HL-60 (cell line): ENCODE data around the gene TMEM242.

Source experiments
- DNase-seq, 2 experiments: peaks; one replicate each; pipeline ENCODE4 v3.0.0-alpha.2; 2010 to 2020; ENCODE audit warnings: low read depth in 1 of 2, low spot score in 1 of 2
- H3K27ac ChIP-seq: fragments of 250-450 bp; sonication (Bioruptor Pico); replicated peaks from 2 replicates; pipeline ENCODE4 v1.5.1; 2020; ENCODE audit warnings: mild to moderate bottlenecking, moderate library complexity
- H3K27me3 ChIP-seq: fragments of 250-450 bp; sonication (Bioruptor Pico); 2 replicates; pipeline ENCODE4 v1.5.1; 2021; ENCODE audit warnings: mild to moderate bottlenecking, moderate library complexity; ENCODE audit not compliant: insufficient read depth, poor library complexity, severe bottlenecking
- H3K4me3 ChIP-seq: replicated peaks from 2 replicates; pipeline ENCODE4 v1.5.1; 2011; ENCODE audit warnings: mild to moderate bottlenecking, control low read depth, low read length; ENCODE audit not compliant: insufficient read depth
- GABPA ChIP-seq: IDR thresholded peaks from 2 replicates; pipeline ENCODE4 v1.6.1; 2012; ENCODE audit warnings: low read depth
- POLR2AphosphoS5 ChIP-seq: IDR thresholded peaks from 2 replicates; pipeline ENCODE4 v1.6.1; 2012; ENCODE audit warnings: low read depth
- SPI1 ChIP-seq: IDR thresholded peaks from 2 replicates; pipeline ENCODE4 v1.6.1; 2012; ENCODE audit warnings: low read depth, mild to moderate bottlenecking, borderline replicate concordance
- TF ChIP-seq, protein P1 (sequence below): IDR thresholded peaks from 2 replicates; pipeline ENCODE4 v1.6.1; 2012; ENCODE audit warnings: low read depth; ENCODE audit not compliant: insufficient replicate concordance
- TF ChIP-seq, protein P2 (sequence below): IDR thresholded peaks from one replicate; pipeline ENCODE4 v1.5.1; 2011; ENCODE audit warnings: low read length, control low read depth, inconsistent platforms; ENCODE audit not compliant: insufficient read depth

The TMEM242 gene

DNA sequence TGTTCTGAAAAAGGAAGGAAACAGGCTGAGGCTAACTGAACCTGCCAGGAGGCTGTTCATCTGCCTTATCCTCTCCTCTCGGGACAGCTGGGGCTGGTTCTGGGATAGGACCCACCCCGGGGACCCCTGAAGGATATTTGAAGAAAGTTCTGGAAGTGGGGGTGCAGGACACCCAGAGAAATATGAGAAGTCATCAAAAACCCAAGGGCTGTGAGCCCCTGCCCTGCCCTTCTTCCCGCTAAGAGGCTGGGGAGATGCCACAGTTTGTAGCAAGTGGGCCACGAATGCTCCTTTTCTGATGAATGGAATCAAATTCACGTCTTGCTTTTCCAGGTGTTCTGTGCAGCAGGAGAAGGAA, 37.9 kb downstream of the TMEM242 start:
- DNase-seq: no peak
- H3K27me3 ChIP-seq: no peaks in the 10 kb centered on the region
- H3K4me3 ChIP-seq: no peak overlapping the region
- TF ChIP-seq SPI1: no peak
- no peak for TF ChIP-seq GABPA
- no peak for TF ChIP-seq POLR2AphosphoS5
- TF ChIP-seq, protein P1, sequence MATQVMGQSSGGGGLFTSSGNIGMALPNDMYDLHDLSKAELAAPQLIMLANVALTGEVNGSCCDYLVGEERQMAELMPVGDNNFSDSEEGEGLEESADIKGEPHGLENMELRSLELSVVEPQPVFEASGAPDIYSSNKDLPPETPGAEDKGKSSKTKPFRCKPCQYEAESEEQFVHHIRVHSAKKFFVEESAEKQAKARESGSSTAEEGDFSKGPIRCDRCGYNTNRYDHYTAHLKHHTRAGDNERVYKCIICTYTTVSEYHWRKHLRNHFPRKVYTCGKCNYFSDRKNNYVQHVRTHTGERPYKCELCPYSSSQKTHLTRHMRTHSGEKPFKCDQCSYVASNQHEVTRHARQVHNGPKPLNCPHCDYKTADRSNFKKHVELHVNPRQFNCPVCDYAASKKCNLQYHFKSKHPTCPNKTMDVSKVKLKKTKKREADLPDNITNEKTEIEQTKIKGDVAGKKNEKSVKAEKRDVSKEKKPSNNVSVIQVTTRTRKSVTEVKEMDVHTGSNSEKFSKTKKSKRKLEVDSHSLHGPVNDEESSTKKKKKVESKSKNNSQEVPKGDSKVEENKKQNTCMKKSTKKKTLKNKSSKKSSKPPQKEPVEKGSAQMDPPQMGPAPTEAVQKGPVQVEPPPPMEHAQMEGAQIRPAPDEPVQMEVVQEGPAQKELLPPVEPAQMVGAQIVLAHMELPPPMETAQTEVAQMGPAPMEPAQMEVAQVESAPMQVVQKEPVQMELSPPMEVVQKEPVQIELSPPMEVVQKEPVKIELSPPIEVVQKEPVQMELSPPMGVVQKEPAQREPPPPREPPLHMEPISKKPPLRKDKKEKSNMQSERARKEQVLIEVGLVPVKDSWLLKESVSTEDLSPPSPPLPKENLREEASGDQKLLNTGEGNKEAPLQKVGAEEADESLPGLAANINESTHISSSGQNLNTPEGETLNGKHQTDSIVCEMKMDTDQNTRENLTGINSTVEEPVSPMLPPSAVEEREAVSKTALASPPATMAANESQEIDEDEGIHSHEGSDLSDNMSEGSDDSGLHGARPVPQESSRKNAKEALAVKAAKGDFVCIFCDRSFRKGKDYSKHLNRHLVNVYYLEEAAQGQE: no peak
- TF ChIP-seq, protein P2, sequence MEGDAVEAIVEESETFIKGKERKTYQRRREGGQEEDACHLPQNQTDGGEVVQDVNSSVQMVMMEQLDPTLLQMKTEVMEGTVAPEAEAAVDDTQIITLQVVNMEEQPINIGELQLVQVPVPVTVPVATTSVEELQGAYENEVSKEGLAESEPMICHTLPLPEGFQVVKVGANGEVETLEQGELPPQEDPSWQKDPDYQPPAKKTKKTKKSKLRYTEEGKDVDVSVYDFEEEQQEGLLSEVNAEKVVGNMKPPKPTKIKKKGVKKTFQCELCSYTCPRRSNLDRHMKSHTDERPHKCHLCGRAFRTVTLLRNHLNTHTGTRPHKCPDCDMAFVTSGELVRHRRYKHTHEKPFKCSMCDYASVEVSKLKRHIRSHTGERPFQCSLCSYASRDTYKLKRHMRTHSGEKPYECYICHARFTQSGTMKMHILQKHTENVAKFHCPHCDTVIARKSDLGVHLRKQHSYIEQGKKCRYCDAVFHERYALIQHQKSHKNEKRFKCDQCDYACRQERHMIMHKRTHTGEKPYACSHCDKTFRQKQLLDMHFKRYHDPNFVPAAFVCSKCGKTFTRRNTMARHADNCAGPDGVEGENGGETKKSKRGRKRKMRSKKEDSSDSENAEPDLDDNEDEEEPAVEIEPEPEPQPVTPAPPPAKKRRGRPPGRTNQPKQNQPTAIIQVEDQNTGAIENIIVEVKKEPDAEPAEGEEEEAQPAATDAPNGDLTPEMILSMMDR: no peak
- no peak overlapping the region for H3K27ac ChIP-seq

DNA sequence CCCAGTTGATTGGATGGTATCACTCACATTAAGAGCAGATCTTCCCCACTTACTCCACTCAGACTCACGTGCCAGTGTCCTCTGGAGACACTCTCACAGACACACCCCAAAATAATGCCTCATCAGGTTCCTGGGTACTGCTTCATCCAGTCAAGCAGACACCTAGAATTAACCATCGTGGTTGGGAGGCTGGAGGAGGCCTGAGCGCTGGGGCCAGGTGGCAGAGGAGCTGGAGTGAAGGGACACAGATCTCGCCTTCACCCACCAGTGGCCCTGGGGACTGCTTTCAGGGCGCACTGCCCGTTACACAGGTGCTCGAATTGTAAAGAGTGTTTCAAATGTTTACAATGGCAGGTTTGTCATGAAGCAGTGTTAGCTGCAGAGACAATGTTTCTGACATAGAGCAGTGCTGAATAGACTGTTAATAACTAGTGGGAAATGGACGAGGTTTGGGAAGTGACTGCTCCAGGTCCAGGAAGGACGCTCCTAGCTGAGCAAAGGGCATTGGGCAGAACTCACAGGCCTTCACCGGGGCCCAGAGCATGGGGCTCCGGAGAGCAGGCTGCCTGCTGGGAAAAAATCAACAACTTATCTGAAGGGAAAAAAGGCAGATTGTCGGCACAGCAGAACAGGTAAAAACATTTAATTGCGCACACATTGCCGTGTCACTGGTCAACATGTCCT, 38.4 kb downstream of the TMEM242 start:
- no peaks in the 10 kb centered on the region for H3K27me3 ChIP-seq
- no peak overlapping the region for H3K27ac ChIP-seq
- H3K4me3 ChIP-seq: no peak overlapping the region
- DNase-seq: no peak
- TF ChIP-seq SPI1 (no peak), POLR2AphosphoS5 (no peak), GABPA (no peak)
- TF ChIP-seq, protein P2: no peak
- TF ChIP-seq, protein P1: no peak

DNA sequence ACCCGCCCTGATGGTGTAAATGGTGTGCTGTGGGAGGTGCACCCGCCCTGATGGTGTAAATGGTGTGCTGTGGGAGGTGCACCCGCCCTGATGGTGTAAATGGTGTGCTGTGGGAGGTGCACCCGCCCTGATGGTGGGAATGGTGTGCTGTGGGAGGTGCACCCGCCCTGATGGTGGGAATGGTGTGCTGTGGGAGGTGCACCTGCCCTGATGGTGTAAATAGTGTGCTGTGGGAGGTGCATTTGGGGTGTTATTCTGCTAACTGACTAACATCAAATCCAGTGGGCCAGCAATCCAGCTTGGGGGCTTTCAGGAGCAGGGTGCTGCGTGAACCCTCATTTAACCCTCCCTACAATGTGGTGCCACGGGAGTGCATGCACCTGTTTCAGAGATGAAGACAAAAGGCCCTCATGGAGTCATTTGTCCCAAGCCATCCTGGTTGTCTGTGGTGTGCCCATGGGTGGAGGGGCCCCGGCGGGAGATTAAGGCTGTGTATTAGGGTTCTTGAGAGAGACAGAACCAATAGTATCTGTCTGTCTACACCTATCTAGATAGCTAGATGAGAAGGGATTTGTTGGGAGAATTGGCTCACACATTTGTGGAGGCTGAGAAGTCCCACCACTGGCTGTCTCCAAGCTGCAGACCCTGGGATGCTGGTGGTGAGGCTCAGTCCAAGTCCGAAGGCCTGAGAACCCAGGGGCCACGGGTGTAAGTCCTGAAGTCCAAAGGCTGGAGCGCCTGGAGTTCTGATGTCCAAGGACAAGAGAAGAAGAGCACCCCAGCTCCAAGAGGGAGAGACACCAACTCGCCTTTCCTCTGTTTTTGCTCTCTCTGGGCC, 39.2 kb downstream of the TMEM242 start:
- no peak for DNase-seq
- no peak overlapping the region for H3K4me3 ChIP-seq
- no peaks in the 10 kb centered on the region for H3K27me3 ChIP-seq
- no peak overlapping the region for H3K27ac ChIP-seq
- no peak for TF ChIP-seq SPI1
- TF ChIP-seq, protein P2: no peak
- TF ChIP-seq POLR2AphosphoS5: no peak
- TF ChIP-seq GABPA: no peak
- TF ChIP-seq, protein P1: no peak
